Ascending aorta (tissue), 2 donors: ENCODE data around the gene UBR3. TPM values are rescaled to one million over a fixed set of nuclear protein-coding genes. Genes with fewer than 3 reads are reported as not detected.

Source experiments
- DNase-seq, 2 donors: peaks; one replicate each; pipeline ENCODE4 v3.0.0-alpha.2; 2019; ENCODE audit warnings: low spot score in 2 of 2
- H3K27ac ChIP-seq, 2 donors: fragments of 200-600 bp; sonication (generic); one replicate each; pipeline ENCODE4 v1.5.1; 2016 to 2017; ENCODE audit warnings: mild to moderate bottlenecking in 1 of 2
- H3K27me3 ChIP-seq: fragments of 200-600 bp; sonication (generic); one replicate; pipeline ENCODE4 v1.5.1; 2017
- H3K36me3 ChIP-seq, 2 donors: fragments of 200-600 bp; sonication (generic); one replicate each; pipeline ENCODE4 v1.5.1; 2016
- H3K4me1 ChIP-seq, 2 donors: fragments of 200-600 bp; sonication (generic); one replicate each; pipeline ENCODE4 v1.5.1; 2016 to 2017; ENCODE audit warnings: mild to moderate bottlenecking in 1 of 2
- H3K4me3 ChIP-seq, 2 donors: fragments of 200-600 bp; sonication (generic); one replicate each; pipeline ENCODE4 v1.5.1; 2016 to 2017; ENCODE audit warnings: mild to moderate bottlenecking in 1 of 2
- H3K9me3 ChIP-seq, 2 donors: fragments of 200-600 bp; sonication (generic); one replicate each; pipeline ENCODE4 v1.5.1; 2016
- intact Hi-C: fragments of 100-400 bp; cut with DNase I; formaldehyde crosslinking; loops from one replicate; pipeline ENCODE4 v1.15.1; 2023
- total RNA-seq: library from RNA; depleted of rRNA; stranded (reverse); fragments of >200 nt; gene quantifications from one replicate; pipeline ENCODE4 v1.1.0, GENCODE V29; 2016
- TF ChIP-seq, protein P1 (sequence below), 3 experiments: fragments of 200-600 bp in 2 of 3; fragments of 450-650 bp in 1 of 3; sonication (generic) in 2 of 3; IDR thresholded peaks; one replicate each; pipeline ENCODE4 v1.5.1; 2016 to 2019; ENCODE audit warnings: antibody characterized with exemption in 3 of 3, mild to moderate bottlenecking in 1 of 3, moderate library complexity in 1 of 3

Gene UBR3
- total RNA-seq, 1 donor from 2014 or later, result 37.7 TPM

DNA sequence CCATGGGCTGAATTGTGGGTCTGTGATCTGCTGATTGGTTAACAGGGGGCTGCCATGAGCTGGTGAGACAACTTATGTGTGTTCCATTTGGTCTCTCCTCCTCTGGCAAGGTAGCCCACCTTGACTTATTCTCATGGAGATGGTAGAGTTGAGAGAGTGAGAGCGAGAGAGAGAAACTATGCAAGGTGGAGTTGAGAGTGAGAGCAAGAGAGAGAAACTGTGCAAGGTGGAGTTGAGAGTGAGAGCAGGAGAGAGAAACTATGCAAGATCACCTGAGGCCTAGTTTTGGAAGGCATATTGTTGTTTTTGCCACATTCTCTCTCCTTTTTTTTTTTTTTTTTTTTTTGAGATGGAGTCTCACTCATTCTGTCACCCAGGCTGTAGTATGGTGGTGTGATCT, 155.7 kb downstream of the UBR3 start:
- no peak overlapping the region for H3K4me3 ChIP-seq
- H3K36me3 ChIP-seq, result peaks cover 0 to 8% of the 10 kb centered on the region in 2 donors
- H3K27me3 ChIP-seq, result no peaks in the 10 kb centered on the region
- no peak overlapping the region for H3K27ac ChIP-seq
- H3K4me1 ChIP-seq, result no peaks in the 10 kb centered on the region
- TF ChIP-seq, protein P1, sequence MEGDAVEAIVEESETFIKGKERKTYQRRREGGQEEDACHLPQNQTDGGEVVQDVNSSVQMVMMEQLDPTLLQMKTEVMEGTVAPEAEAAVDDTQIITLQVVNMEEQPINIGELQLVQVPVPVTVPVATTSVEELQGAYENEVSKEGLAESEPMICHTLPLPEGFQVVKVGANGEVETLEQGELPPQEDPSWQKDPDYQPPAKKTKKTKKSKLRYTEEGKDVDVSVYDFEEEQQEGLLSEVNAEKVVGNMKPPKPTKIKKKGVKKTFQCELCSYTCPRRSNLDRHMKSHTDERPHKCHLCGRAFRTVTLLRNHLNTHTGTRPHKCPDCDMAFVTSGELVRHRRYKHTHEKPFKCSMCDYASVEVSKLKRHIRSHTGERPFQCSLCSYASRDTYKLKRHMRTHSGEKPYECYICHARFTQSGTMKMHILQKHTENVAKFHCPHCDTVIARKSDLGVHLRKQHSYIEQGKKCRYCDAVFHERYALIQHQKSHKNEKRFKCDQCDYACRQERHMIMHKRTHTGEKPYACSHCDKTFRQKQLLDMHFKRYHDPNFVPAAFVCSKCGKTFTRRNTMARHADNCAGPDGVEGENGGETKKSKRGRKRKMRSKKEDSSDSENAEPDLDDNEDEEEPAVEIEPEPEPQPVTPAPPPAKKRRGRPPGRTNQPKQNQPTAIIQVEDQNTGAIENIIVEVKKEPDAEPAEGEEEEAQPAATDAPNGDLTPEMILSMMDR (IDR thresholded peaks at IDR 0.05), result no peak
- intact Hi-C loops, result no loop called here
- no peaks in the 10 kb centered on the region for H3K9me3 ChIP-seq
- DNase-seq, result no peak

DNA sequence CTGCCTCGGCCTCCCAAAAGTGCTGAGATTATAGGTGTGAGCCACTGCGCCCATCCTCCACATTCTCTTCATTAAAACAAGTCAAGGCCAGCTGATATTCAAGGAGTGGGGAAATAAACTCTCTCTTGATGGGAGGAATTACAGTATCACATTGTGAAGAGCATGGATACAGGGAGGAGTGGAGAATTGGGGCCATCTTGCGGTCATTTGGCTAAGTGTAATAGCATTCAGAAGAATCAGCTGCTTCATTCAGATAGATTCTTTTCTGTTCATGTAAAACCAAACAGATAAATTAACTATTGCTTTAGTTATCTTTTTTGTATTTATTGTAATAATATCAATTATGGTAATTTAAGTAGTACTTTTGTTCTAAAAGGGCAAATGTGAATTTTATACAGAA, 156.3 kb downstream of the UBR3 start:
- DNase-seq, result no peak
- Histone ChIP-seq H3K27me3 (no peaks in the 10 kb centered on the region), H3K4me3 (no peak overlapping the region), H3K27ac (no peak overlapping the region), H3K9me3 (no peaks in the 10 kb centered on the region), H3K36me3 (peaks cover 0 to 8% of the 10 kb centered on the region in 2 donors), H3K4me1 (no peaks in the 10 kb centered on the region)
- intact Hi-C loops, result no loop called here
- TF ChIP-seq, protein P1 (IDR thresholded peaks at IDR 0.05), result no peak

DNA sequence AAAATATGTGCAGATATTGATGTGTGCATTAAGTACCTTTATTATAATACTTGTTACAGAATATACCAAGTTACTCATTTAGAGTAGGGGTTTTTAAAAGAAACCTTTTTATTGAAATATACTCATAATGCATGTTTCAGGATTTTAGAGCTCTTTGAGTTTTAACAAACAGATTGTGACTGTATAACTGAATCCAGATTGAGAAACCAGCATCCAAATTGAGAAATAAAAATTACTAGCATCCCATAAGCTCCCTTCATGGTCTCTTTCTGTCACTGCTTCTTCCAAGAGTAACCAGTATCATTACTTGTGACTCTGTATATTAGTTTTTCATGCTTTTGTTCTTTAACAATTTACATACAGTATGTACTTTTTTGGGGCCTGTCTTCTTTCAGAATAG, 156.9 kb downstream of the UBR3 start:
- no peaks in the 10 kb centered on the region for H3K27me3 ChIP-seq

DNA sequence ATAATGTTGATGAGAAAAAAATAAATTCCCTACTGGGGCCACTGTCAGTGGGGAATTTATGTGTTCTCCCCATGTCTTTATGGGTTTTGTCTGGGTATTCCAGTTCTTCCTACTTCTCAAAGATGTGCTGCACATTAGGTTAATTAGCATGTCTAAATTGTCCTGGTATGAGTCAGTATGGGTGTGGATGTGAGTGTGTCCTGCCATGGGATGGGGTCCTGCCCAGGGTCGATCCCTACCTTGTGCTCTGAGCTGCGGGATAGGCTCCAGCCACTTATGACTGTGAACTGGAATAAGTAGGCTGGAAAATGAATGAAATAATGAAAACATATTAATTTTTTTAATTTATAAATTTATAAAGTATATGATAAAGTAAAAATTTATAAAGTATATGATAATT, 167.5 kb downstream of the UBR3 start:
- TF ChIP-seq, protein P1 (IDR thresholded peaks at IDR 0.05), result no peak
- no peak overlapping the region for H3K27ac ChIP-seq
- no peak for DNase-seq
- H3K4me3 ChIP-seq, result no peak overlapping the region
- H3K9me3 ChIP-seq, result no peaks in the 10 kb centered on the region
- no peaks in the 10 kb centered on the region for H3K27me3 ChIP-seq
- intact Hi-C loops, result no loop called here
- no peaks in the 10 kb centered on the region for H3K4me1 ChIP-seq
- peaks cover 3 to 11% of the 10 kb centered on the region in 2 donors for H3K36me3 ChIP-seq

More for the DNA sequence above, 156.9 kb downstream of the UBR3 start:
- Histone ChIP-seq H3K9me3 (no peaks in the 10 kb centered on the region), H3K4me1 (no peaks in the 10 kb centered on the region), H3K36me3 (peaks cover 0 to 8% of the 10 kb centered on the region in 2 donors), H3K4me3 (no peak overlapping the region), H3K27ac (no peak overlapping the region)
- DNase-seq, result no peak
- TF ChIP-seq, protein P1 (IDR thresholded peaks at IDR 0.05), result no peak
- intact Hi-C loops, result no loop called here

DNA sequence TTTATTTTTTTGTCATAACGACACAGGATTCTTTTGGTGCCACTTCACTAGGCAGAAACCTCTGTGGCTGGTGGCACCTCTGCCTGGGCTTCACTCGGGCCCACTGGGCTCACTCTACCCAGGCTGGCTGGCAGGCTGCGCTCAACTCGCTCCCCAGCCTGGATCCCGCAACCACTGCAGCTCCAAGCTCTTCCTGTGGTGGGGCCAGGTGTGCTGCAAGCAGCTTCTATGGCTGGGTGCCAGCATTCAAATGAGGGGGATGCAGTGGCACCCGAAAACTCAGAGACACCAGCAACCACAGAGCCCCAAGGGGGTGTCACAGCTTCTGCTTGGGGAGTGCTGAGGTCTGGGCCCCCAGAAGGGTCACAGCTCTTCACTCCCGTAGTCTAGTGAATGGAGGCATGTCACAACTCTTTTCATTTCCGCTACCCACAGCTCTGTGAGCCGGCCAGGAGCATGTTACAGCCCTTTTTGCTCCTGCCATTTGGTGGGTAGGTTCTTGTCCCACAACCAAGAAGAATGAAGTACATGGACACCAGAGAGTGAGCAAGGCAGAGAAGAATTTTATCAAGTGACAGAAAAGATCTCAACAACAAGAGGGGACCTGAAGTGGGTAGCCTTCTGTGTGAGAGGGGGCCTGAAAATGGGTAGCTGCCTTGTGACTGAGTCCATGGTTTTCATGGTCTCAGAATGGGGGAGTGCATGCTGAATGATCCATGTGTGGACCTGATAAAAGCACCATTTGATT, 170.1 kb downstream of the UBR3 start:
- DNase-seq, result no peak
- Histone ChIP-seq H3K27me3 (no peaks in the 10 kb centered on the region), H3K4me1 (no peaks in the 10 kb centered on the region), H3K27ac (no peak overlapping the region), H3K4me3 (no peak overlapping the region), H3K36me3 (peaks cover 14 to 22% of the 10 kb centered on the region in 2 donors), H3K9me3 (no peaks in the 10 kb centered on the region)
- TF ChIP-seq, protein P1 (IDR thresholded peaks at IDR 0.05), result no peak
- intact Hi-C loops, result no loop called here
